Retinal pigment epithelial cell (primary cell): ENCODE data around the gene RALB.

Experiments used
- DNase-seq: peaks from one replicate; pipeline ENCODE4 v3.0.0-alpha.2; 2010; ENCODE audit warnings: low read depth
- H3K4me3 ChIP-seq: 2 replicates; pipeline ENCODE4 v1.5.1; 2011; ENCODE audit warnings: mild to moderate bottlenecking, low read length, control low read depth, moderate library complexity
- TF ChIP-seq, protein P1 (sequence below): conservative IDR thresholded peaks from 2 replicates; pipeline ENCODE4 v1.5.1; 2011; ENCODE audit warnings: low read depth, low read length, control low read depth, inconsistent platforms

Gene RALB

DNA sequence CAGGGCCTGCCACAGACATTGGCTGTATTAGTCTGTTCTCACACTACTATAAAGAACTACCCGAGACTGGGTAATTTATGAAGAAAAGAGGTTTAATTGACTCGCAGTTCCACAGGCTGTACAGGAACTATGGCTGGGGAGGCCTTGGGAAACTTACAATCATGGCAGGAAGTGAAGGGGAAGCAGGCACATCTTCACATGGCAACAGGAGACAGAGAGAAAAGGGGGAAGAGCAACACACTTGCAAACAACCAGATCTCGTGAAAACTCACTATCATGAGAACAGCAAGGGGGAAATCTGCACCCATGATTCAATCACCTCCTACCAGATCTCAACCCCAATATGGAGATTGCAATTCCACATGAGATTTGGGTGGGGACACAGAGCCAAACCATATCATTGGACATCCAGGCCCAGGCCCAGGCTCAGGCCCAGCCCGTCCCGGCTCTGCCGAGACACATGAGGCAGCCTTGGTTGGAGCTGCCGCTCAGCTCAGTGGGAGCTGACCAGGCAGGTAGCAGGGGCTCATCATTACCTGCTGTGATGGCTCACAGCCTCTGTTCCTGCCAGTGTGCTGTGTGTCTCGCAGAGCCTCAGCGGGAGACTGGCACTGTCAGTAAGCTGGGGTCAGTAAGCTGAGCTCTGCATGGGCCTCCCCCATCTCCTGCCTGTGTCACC lies 8.6 kb upstream of the RALB start:
- TF ChIP-seq, protein P1, sequence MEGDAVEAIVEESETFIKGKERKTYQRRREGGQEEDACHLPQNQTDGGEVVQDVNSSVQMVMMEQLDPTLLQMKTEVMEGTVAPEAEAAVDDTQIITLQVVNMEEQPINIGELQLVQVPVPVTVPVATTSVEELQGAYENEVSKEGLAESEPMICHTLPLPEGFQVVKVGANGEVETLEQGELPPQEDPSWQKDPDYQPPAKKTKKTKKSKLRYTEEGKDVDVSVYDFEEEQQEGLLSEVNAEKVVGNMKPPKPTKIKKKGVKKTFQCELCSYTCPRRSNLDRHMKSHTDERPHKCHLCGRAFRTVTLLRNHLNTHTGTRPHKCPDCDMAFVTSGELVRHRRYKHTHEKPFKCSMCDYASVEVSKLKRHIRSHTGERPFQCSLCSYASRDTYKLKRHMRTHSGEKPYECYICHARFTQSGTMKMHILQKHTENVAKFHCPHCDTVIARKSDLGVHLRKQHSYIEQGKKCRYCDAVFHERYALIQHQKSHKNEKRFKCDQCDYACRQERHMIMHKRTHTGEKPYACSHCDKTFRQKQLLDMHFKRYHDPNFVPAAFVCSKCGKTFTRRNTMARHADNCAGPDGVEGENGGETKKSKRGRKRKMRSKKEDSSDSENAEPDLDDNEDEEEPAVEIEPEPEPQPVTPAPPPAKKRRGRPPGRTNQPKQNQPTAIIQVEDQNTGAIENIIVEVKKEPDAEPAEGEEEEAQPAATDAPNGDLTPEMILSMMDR, result no peak
- no peak for DNase-seq
- H3K4me3 ChIP-seq, result no peak overlapping the region

DNA sequence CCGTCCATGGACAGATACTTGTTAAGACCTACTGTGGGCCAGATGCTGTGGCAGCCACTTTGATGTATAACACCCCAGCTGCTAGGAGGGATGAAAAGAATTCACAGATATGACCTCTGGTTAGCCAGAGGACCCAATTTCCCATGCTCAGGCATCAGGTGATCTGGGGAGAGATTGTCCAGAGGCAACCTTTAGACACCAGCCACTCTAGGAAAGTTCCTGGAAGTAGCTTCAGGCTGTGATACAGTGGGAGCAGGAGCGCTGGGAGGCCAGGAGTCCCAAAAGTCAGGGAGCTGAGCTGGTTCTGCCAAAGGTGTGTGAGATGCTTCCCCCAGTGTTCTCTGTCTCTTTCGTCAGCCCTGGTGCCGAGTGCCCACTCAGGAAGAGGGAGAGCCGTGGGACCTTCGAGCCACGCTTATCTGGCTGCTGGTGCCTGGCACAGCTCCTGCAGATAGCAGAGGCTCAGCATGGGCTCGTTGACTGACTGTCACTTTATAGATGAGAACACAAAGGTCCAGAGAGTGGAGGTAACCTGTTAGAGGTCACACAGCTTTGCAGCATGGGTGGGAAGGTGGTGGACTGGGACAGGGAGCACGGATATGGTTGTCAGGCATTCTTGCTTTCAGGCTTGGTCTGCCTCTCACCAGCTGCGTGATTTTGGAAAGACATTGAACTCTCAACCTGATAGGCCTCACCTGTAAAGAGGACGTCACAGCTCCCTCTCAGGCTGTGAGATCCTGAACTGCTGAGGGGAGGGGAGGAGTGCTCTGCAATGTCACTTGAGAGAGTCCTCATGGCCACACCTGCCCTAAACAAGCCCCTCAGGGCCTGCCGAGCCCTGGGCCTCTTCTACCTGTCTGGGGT lies 7.8 kb upstream of the RALB start:
- TF ChIP-seq, protein P1, result no peak
- no peak for DNase-seq
- no peak overlapping the region for H3K4me3 ChIP-seq

- no peak for DNase-seq
- TF ChIP-seq, protein P1, result no peak
Measured at GRCh38 chr2:120245520-120246332, 6.9 kb upstream of the RALB start.

DNA sequence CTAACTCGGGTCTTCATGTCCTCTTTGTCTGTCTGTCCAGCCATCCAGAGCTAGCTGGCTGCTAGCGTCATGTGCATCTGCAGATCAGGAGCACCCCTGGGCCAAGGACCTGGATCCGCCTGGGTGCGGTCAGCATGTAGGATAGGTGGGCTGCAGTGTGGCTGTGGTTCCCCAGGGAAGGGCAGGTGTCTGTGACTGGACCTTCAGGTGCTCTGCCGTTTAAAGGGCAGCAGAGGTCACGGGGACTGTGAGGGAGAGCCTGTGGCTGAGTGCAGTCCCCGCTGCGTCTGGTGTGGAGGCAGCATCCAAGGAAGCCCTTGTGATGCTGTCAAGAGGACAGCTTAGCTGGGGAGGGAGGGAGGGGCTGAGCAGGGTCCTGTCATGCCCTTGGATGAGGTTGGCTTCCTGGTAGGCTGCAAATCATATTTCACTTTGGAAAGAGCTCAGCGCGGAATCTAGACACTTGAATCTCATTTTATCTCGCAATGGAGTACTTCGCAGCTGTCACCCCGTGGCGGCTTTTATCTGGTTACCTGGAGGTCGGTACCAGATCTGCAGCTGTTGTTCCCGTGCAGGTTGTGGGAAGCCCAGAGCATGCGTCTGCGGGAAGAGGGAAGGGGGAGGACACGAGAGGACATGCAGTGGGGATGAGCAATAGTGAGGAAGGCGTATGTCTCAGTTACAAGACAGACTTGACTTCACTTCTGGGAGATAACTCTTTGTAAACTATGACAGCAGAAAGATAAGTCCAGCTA lies 5.9 kb upstream of the RALB start:
- H3K4me3 ChIP-seq, result no peak overlapping the region
- TF ChIP-seq, protein P1, result no peak
- no peak for DNase-seq

More at GRCh38 chr2:120245520-120246332, 6.9 kb upstream of the RALB start:
- H3K4me3 ChIP-seq, result no peak overlapping the region

DNA sequence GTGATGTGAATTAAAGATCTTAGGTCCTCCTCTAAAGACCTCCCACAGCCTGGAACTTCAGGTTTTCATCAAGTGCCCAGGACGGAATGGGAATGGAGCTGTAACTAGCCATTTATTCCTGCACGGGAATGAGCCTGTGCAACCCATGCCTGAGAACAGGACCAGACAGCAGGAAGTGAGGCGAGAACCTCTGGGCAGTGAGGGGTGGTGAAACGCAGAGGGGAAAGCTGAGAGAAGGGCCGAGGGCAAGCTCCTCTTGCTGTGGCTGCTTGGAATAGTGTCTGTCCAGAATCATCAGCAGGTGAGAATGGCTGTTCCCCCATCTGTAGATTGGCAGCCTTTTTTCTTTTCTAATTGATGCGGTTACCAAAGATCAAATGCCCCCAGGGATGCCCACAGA lies 4.8 kb upstream of the RALB start:
- H3K4me3 ChIP-seq, result no peak overlapping the region
- TF ChIP-seq, protein P1, result no peak
- DNase-seq, result no peak

- no peak for DNase-seq
- no peak overlapping the region for H3K4me3 ChIP-seq
- TF ChIP-seq, protein P1, result no peak
Measured at GRCh38 chr2:120250640-120251039, 2.0 kb upstream of the RALB start.
